GM23338 (cell line): ENCODE data around the gene DNAL1. TPM values are rescaled to one million over a fixed set of nuclear protein-coding genes. Genes with fewer than 3 reads are reported as not detected.

Source experiments
- ATAC-seq: fragments of 200-7000 bp; cut with Tn5 transposase; 3 replicates; pipeline ENCODE4 v1.9.1; 2020
- DNase-seq: peaks from one replicate; pipeline ENCODE4 v3.0.0-alpha.2; 2015; ENCODE audit warnings: low spot score
- H2AFZ ChIP-seq: fragments of 200-600 bp; sonication (generic); 2 replicates; pipeline ENCODE4 v1.8.0; 2016; ENCODE audit warnings: antibody characterized with exemption, mild to moderate bottlenecking, moderate library complexity
- H3F3A ChIP-seq: fragments of 200-600 bp; sonication (generic); replicated peaks from 2 replicates; pipeline ENCODE4 v1.8.0; 2017; ENCODE audit warnings: antibody characterized with exemption, mixed run types, low read depth
- H3K27ac ChIP-seq: fragments of 200-600 bp; sonication (generic); 2 replicates; pipeline ENCODE4 v1.6.1; 2016; ENCODE audit warnings: low read depth
- H3K27me3 ChIP-seq: fragments of 200-600 bp; sonication (generic); 2 replicates; pipeline ENCODE4 v1.8.0; 2016; ENCODE audit warnings: mild to moderate bottlenecking, mixed run types, moderate library complexity; ENCODE audit not compliant: insufficient read depth
- H3K36me3 ChIP-seq: fragments of 200-600 bp; sonication (generic); 2 replicates; pipeline ENCODE4 v1.8.0; 2016; ENCODE audit warnings: mild to moderate bottlenecking; ENCODE audit not compliant: insufficient read depth
- H3K4me1 ChIP-seq: fragments of 200-600 bp; sonication (generic); 2 replicates; pipeline ENCODE4 v1.8.0; 2016; ENCODE audit warnings: mild to moderate bottlenecking, moderate library complexity; ENCODE audit not compliant: insufficient read depth
- H3K4me2 ChIP-seq: fragments of 200-600 bp; sonication (generic); 2 replicates; pipeline ENCODE4 v1.7.1; 2017; ENCODE audit warnings: mixed run types
- H3K4me3 ChIP-seq: fragments of 200-600 bp; sonication (generic); 2 replicates; pipeline ENCODE4 v1.6.1; 2016; ENCODE audit warnings: mixed run types
- H3K79me2 ChIP-seq: fragments of 200-600 bp; sonication (generic); replicated peaks from 2 replicates; pipeline ENCODE4 v1.8.0; 2017; ENCODE audit warnings: mild to moderate bottlenecking; ENCODE audit not compliant: insufficient read depth
- H3K9me2 ChIP-seq: fragments of 200-600 bp; sonication (generic); 2 replicates; pipeline ENCODE4 v1.8.0; 2017; ENCODE audit not compliant: insufficient read depth
- H4K20me1 ChIP-seq: fragments of 200-600 bp; sonication (generic); replicated peaks from 2 replicates; pipeline ENCODE4 v1.8.0; 2017; ENCODE audit warnings: mild to moderate bottlenecking; ENCODE audit not compliant: insufficient read depth
- H3K27ac Mint-ChIP-seq: 2 replicates; pipeline ENCODE4 v1.8.0; 2020; ENCODE audit warnings: inconsistent platforms, mild to moderate bottlenecking, moderate library complexity, mixed read lengths
- H3K27me3 Mint-ChIP-seq: 3 replicates; pipeline ENCODE4 v1.8.0; 2022; ENCODE audit warnings: low read depth, mild to moderate bottlenecking, moderate library complexity, mixed read lengths, inconsistent platforms; ENCODE audit not compliant: insufficient read depth, poor library complexity
- H3K36me3 Mint-ChIP-seq: 3 replicates; pipeline ENCODE4 v1.8.0; 2021; ENCODE audit warnings: low read depth, mild to moderate bottlenecking, inconsistent platforms, moderate library complexity, mixed read lengths
- H3K4me1 Mint-ChIP-seq: 3 replicates; pipeline ENCODE4 v1.8.0; 2020; ENCODE audit warnings: mild to moderate bottlenecking, inconsistent platforms, mixed read lengths
- H3K4me3 Mint-ChIP-seq: 3 replicates; pipeline ENCODE4 v1.8.0; 2021; ENCODE audit warnings: moderate library complexity, mild to moderate bottlenecking, inconsistent platforms, mixed read lengths
- H3K9me3 Mint-ChIP-seq: 3 replicates; pipeline ENCODE4 v1.8.0; 2020; ENCODE audit warnings: moderate library complexity, mild to moderate bottlenecking, inconsistent platforms, mixed read lengths
- CREB1 ChIP-seq: fragments of 250-450 bp; sonication (Bioruptor Pico); IDR thresholded peaks from 2 replicates; pipeline ENCODE4 v1.5.0; 2020; ENCODE audit warnings: low read depth, mild to moderate bottlenecking, moderate library complexity
- CTCF ChIP-seq, 2 experiments: fragments of 200-600 bp in 1 of 2; sonication (generic) in 1 of 2; conservative IDR thresholded peaks; 2 replicates each; pipeline versions ENCODE4 v1.5.1 to v1.6.1; 2016 to 2017; ENCODE audit warnings: antibody characterized with exemption in 2 of 2, low read depth in 2 of 2, mild to moderate bottlenecking in 2 of 2, moderate library complexity in 1 of 2
- EZH2phosphoT487 ChIP-seq: fragments of 200-600 bp; sonication (generic); IDR thresholded peaks from one replicate; pipeline ENCODE4 v1.8.1; 2018; ENCODE audit warnings: antibody characterized with exemption; ENCODE audit not compliant: unreplicated experiment
- JUNB ChIP-seq: IDR thresholded peaks from one replicate; pipeline ENCODE4 v1.6.1; 2016; ENCODE audit warnings: antibody characterized with exemption; ENCODE audit not compliant: unreplicated experiment
- STAT1 ChIP-seq: IDR thresholded peaks from one replicate; pipeline ENCODE4 v1.6.1; 2016; ENCODE audit warnings: antibody characterized with exemption; ENCODE audit not compliant: unreplicated experiment
- ZNF331 ChIP-seq: fragments of 250-450 bp; sonication (Bioruptor Pico); IDR thresholded peaks from 2 replicates; pipeline ENCODE4 v1.5.0; 2020; ENCODE audit warnings: low read depth, mild to moderate bottlenecking, moderate library complexity
- polyA plus RNA-seq: library from polyadenylated mRNA; unstranded; fragments of >200 nt; fragmentation: Nextera tagmentation; extraction: Ambion mirVana; gene quantifications from 2 replicates; pipeline ENCODE4 v1.2.1, GENCODE V29; 2016
- total RNA-seq: library from RNA; depleted of rRNA; stranded (reverse); fragments of >200 nt; shearing (Covaris generic); gene quantifications from 2 replicates; pipeline ENCODE4 v1.2.3, GENCODE V29; 2014
- TF ChIP-seq, protein P1 (sequence below): IDR thresholded peaks from one replicate; pipeline ENCODE4 v1.6.1; 2018; ENCODE audit warnings: antibody characterized with exemption; ENCODE audit not compliant: unreplicated experiment

The DNAL1 gene
- total and polyA plus RNA-seq, 2 experiments from 2014 or later = 7.6 to 29.3 TPM

GRCh38 chr14:73630009-73630780 lies 14.6 kb upstream of the DNAL1 start:
- no peaks in the 10 kb centered on the region for H3K36me3 Mint-ChIP-seq
- no peaks in the 10 kb centered on the region for H3K9me3 Mint-ChIP-seq
- Histone ChIP-seq H3K27me3 (no peaks in the 10 kb centered on the region), H2AFZ (no peak overlapping the region), H3K4me3 (no peak overlapping the region), H4K20me1 (no peaks in the 10 kb centered on the region), H3K4me2 (no peak overlapping the region), H3F3A (peaks cover 11% of the 10 kb centered on the region), H3K27ac (peak overlapping the region; percentile 50; the same call in 1 of the 2 replicates), H3K36me3 (no peaks in the 10 kb centered on the region), H3K4me1 (peaks cover 6% of the 10 kb centered on the region; the same call in 1 of the 2 replicates), H3K9me2 (no peaks in the 10 kb centered on the region), H3K79me2 (no peaks in the 10 kb centered on the region)
- DNase-seq (no peak), ATAC-seq (no peak)
- TF ChIP-seq CTCF (conservative IDR thresholded peaks at IDR 0.05; ENCODE audit: low read depth in 2 of 2) = no peak
- no peak for TF ChIP-seq ZNF331 (CRISPR knock-in tag)
- TF ChIP-seq CREB1 (CRISPR knock-in tag) = no peak
- TF ChIP-seq, protein P1, sequence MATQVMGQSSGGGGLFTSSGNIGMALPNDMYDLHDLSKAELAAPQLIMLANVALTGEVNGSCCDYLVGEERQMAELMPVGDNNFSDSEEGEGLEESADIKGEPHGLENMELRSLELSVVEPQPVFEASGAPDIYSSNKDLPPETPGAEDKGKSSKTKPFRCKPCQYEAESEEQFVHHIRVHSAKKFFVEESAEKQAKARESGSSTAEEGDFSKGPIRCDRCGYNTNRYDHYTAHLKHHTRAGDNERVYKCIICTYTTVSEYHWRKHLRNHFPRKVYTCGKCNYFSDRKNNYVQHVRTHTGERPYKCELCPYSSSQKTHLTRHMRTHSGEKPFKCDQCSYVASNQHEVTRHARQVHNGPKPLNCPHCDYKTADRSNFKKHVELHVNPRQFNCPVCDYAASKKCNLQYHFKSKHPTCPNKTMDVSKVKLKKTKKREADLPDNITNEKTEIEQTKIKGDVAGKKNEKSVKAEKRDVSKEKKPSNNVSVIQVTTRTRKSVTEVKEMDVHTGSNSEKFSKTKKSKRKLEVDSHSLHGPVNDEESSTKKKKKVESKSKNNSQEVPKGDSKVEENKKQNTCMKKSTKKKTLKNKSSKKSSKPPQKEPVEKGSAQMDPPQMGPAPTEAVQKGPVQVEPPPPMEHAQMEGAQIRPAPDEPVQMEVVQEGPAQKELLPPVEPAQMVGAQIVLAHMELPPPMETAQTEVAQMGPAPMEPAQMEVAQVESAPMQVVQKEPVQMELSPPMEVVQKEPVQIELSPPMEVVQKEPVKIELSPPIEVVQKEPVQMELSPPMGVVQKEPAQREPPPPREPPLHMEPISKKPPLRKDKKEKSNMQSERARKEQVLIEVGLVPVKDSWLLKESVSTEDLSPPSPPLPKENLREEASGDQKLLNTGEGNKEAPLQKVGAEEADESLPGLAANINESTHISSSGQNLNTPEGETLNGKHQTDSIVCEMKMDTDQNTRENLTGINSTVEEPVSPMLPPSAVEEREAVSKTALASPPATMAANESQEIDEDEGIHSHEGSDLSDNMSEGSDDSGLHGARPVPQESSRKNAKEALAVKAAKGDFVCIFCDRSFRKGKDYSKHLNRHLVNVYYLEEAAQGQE = no peak
- TF ChIP-seq EZH2phosphoT487 = no peak
- no peak for TF ChIP-seq STAT1
- no peak for TF ChIP-seq JUNB
- H3K4me3 Mint-ChIP-seq = no peak overlapping the region
- peaks cover 6% of the 10 kb centered on the region for H3K27me3 Mint-ChIP-seq
- 0 out of 2 replicates have a peak overlapping the region, but pooled peaks have one; percentile 1 for H3K27ac Mint-ChIP-seq
- peaks cover 6% of the 10 kb centered on the region; the same call in 2 of the 3 replicates for H3K4me1 Mint-ChIP-seq
